Measurements from ENCODE around the gene SIVA1. TPM values are rescaled to one million over a fixed set of nuclear protein-coding genes. Genes with fewer than 3 reads are reported as not detected.

Gene SIVA1
- total and polyA plus RNA-seq, 2 of the 4 experiments (the other 2 are of a cell fraction): 166 to 184 TPM

DNA sequence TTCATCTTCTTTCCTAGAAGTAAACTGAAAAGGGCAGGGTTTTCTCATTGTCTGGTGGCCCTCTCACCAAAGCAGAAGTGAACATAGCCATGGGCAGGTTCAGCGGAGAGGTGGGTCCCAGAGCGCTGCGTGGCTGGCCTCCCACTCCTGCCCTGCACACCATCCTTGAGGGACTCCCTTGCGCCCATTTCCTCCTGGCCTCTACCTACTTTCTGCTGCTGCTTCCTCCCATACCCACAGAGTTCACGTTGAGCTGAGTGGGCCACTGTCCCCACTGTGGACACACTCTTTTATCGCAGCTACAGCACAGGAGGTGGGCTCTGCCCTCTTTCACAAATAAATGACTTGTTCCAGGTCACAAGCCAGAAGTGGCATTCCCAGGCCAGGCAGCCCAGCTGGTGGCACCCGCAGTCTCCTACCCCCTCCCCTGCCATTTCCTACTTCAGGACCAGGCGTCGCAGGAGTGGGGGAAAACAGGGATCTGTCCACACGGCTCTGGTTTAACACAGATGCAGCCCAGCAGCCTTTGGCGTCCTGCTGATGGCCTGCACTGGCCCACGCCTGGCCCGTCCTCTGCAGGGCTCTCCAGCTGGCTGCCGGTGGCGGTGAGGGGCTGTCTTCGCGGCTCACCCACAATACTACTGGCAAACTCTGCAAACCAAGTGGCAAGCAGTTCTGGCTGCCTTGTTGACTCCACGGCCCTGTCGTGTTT lies 4.9 kb downstream of the SIVA1 start:
- peaks cover 8 to 63% of the 10 kb centered on the region in 2 experiments; a peak in 2 of 4 replicates for H3K79me1 ChIP-seq (ENCODE audit: low read depth in 1 of 2, low read length in 2 of 2)
- no peak overlapping the region for H3K9ac ChIP-seq (ENCODE audit: low read depth, low read length)
- no peaks in the 10 kb centered on the region for H3K27me3 ChIP-seq (ENCODE audit: control insufficient read depth, insufficient read depth, low read length)
- no peak overlapping the region for H2AK9ac ChIP-seq (replicated peaks; ENCODE audit: low read depth, low read length, poor library complexity)
- ChIA-PET POLR2A (ENCODE audit: unreplicated experiment) (no interaction called here), CTCF (interaction anchor here (0.6 kb wide), 1 partner anchor 680 kb away, joined by 3 read pairs; no protein-coding TSS in a partner anchor)
- H2AK5ac ChIP-seq (ENCODE audit: low read depth, low read length): no peak overlapping the region
- H2BK20ac ChIP-seq (ENCODE audit: low read depth, low read length): no peak overlapping the region
- H3K9me3 ChIP-seq (ENCODE audit: control insufficient read depth, insufficient read depth, low read length): no peaks in the 10 kb centered on the region
- intact Hi-C loops (cut with micrococcal nuclease): no loop called here
- no peak for ATAC-seq (ENCODE audit: low read depth)
- H3K56ac ChIP-seq (ENCODE audit: extremely low read depth, insufficient read depth, low read length): no peak overlapping the region
- no peak overlapping the region for H3K14ac ChIP-seq (replicated peaks; ENCODE audit: low read depth, low read length)
- no peak overlapping the region for H3K27ac ChIP-seq (ENCODE audit: insufficient read depth, low read length)
- H2AFZ ChIP-seq (replicated peaks; ENCODE audit: low read length, poor library complexity): no peak overlapping the region
- H3K36me3 ChIP-seq (ENCODE audit: control insufficient read depth, insufficient read depth, low read length): peaks cover 39% of the 10 kb centered on the region
- no peak overlapping the region for H3K18ac ChIP-seq (ENCODE audit: low read depth, low read length)
- no peak overlapping the region for H4K5ac ChIP-seq (ENCODE audit: low read depth, low read length)
- BruUV-seq (replicated peaks): no TSS peak
- no peak overlapping the region for H3K23ac ChIP-seq (ENCODE audit: low read depth, low read length)
- dilution Hi-C loops (cut with HindIII; ENCODE audit: low sequenced_read_pairs, unreplicated experiment): no loop called here
- no peak overlapping the region for H2BK5ac ChIP-seq (ENCODE audit: low read depth, low read length, poor library complexity, severe bottlenecking)
- no peak for DNase-seq
- H3K4me3 ChIP-seq (ENCODE audit: insufficient read depth, low read depth, low read length): no peak overlapping the region
- no peak overlapping the region for H4K91ac ChIP-seq (ENCODE audit: insufficient read depth, low read depth, low read length)
- peaks cover 56% of the 10 kb centered on the region for H4K20me1 ChIP-seq (ENCODE audit: insufficient read depth, low read length)
- TF ChIP-seq MAZ (IDR thresholded peaks at IDR 0.05; ENCODE audit: borderline replicate concordance, low read depth, low read length): no peak
- TF ChIP-seq CEBPB (IDR thresholded peaks at IDR 0.05; ENCODE audit: low read depth, low read length): no peak
- TF ChIP-seq, protein P1, sequence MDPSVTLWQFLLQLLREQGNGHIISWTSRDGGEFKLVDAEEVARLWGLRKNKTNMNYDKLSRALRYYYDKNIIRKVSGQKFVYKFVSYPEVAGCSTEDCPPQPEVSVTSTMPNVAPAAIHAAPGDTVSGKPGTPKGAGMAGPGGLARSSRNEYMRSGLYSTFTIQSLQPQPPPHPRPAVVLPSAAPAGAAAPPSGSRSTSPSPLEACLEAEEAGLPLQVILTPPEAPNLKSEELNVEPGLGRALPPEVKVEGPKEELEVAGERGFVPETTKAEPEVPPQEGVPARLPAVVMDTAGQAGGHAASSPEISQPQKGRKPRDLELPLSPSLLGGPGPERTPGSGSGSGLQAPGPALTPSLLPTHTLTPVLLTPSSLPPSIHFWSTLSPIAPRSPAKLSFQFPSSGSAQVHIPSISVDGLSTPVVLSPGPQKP (IDR thresholded peaks at IDR 0.05; ENCODE audit: borderline replicate concordance, low read depth, low read length): no peak
- no peak for TF ChIP-seq MXI1 (IDR thresholded peaks at IDR 0.05; ENCODE audit: borderline replicate concordance, low read depth, low read length)
- no peak for TF ChIP-seq RAD21 (IDR thresholded peaks at IDR 0.05; ENCODE audit: low read length)
- TF ChIP-seq RCOR1 (IDR thresholded peaks at IDR 0.05; ENCODE audit: insufficient replicate concordance, low read length): no peak
- no peak for TF ChIP-seq MAFK (IDR thresholded peaks at IDR 0.05; ENCODE audit: low read depth, low read length)
- TF ChIP-seq, protein P2, sequence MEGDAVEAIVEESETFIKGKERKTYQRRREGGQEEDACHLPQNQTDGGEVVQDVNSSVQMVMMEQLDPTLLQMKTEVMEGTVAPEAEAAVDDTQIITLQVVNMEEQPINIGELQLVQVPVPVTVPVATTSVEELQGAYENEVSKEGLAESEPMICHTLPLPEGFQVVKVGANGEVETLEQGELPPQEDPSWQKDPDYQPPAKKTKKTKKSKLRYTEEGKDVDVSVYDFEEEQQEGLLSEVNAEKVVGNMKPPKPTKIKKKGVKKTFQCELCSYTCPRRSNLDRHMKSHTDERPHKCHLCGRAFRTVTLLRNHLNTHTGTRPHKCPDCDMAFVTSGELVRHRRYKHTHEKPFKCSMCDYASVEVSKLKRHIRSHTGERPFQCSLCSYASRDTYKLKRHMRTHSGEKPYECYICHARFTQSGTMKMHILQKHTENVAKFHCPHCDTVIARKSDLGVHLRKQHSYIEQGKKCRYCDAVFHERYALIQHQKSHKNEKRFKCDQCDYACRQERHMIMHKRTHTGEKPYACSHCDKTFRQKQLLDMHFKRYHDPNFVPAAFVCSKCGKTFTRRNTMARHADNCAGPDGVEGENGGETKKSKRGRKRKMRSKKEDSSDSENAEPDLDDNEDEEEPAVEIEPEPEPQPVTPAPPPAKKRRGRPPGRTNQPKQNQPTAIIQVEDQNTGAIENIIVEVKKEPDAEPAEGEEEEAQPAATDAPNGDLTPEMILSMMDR (conservative IDR thresholded peaks at IDR 0.05; ENCODE audit: low read depth, low read length): no peak
- no peak for TF ChIP-seq SMC3 (IDR thresholded peaks at IDR 0.05; ENCODE audit: low read depth, low read length)
- TF ChIP-seq, protein P3, sequence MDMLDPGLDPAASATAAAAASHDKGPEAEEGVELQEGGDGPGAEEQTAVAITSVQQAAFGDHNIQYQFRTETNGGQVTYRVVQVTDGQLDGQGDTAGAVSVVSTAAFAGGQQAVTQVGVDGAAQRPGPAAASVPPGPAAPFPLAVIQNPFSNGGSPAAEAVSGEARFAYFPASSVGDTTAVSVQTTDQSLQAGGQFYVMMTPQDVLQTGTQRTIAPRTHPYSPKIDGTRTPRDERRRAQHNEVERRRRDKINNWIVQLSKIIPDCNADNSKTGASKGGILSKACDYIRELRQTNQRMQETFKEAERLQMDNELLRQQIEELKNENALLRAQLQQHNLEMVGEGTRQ (IDR thresholded peaks at IDR 0.05; ENCODE audit: low read depth, low read length): no peak
- no peak for TF ChIP-seq CHD1 (IDR thresholded peaks at IDR 0.05; ENCODE audit: low read depth, low read length)
- no peak for TF ChIP-seq NFE2L2 (IDR thresholded peaks at IDR 0.05; ENCODE audit: low read depth, low read length)
- no peak for TF ChIP-seq FOS (IDR thresholded peaks at IDR 0.05; ENCODE audit: low read depth, low read length)
- no peak for TF ChIP-seq BHLHE40 (IDR thresholded peaks at IDR 0.05; ENCODE audit: low read depth, low read length)
- TF ChIP-seq POLR2A (IDR thresholded peaks at IDR 0.05; ENCODE audit: low read depth, low read length): no peak
- TF ChIP-seq RFX5 (IDR thresholded peaks at IDR 0.05; ENCODE audit: low read depth, low read length): no peak
- no peak overlapping the region for H2BK120ac ChIP-seq (ENCODE audit: low read depth, low read length)
- H3K4me2 ChIP-seq (ENCODE audit: low read depth, low read length): no peak overlapping the region
- 95% methylated on average over 14 of the region's 19 CpGs; no CpG with 5 or more reads in 1 of the 2 experiments for WGBS, 2 experiments (ENCODE audit: extremely low coverage in 2 of 2, insufficient read length in 1 of 2)
- H3K9me1 ChIP-seq (ENCODE audit: insufficient read depth, low read length): no peaks in the 10 kb centered on the region
- no peak overlapping the region for H2BK15ac ChIP-seq (ENCODE audit: low read depth, low read length)
- H4K8ac ChIP-seq (ENCODE audit: low read depth in 2 of 2, low read length in 2 of 2): no peak overlapping the region
- no peak overlapping the region for H3K4ac ChIP-seq (ENCODE audit: low read depth, low read length)
- H3K4me1 ChIP-seq (ENCODE audit: control insufficient read depth, insufficient read depth, low read length): peaks cover 6% of the 10 kb centered on the region; the same call in 1 of the 2 replicates
- in situ Hi-C loops (cut with MboI; ENCODE audit: low sequenced_read_pairs): no loop called here
